Heart left ventricle (tissue), 13 donors: ENCODE results near the gene GALNTL6.
"Not testable (repeated sequence)": the region's sequence is repeated elsewhere in the genome, so short reads cannot be mapped to it uniquely, and the experiment has no call there.

Source experiments
- CTCF ChIP-seq, 12 donors: fragments of 200-600 bp; sonication (generic) in 4 of 12; IDR thresholded peaks; one replicate each; pipeline versions ENCODE4 v1.5.0 to v1.8.0; 2018 to 2022; ENCODE audit warnings: antibody characterized with exemption in 12 of 12, mild to moderate bottlenecking in 5 of 12
- POLR2A ChIP-seq, 2 donors: fragments of 450-650 bp; IDR thresholded peaks; one replicate each; pipeline ENCODE4 v1.6.1; 2017; ENCODE audit warnings: antibody characterized with exemption in 2 of 2, mild to moderate bottlenecking in 2 of 2, moderate library complexity in 2 of 2
- donor health status: ischemic (EF 13 %, LVEDD 7.1; RV severe dilation, severe dysfunction).
- donor health status: DM: no; HTN: yes; CAD: no.
- donor health status: DM: no; HTN: no; CAD: no.
- donor health status: ischemic (EF 25% LVEDD 6.9; RV normal size, moderate dysfunction).
- donor health status: ischemic (EF 25% LVEDD 5.7; RV mildly dilated, moderate dysfunction).
- donor health status: ischemic (EF 35%, LVEDD 5.7; RV mildly dilated, moderate dysfunction).
- donor health status: nonischemic (EF 11% LVEDD 7.7; RV severe dilation, severe dysfunction).
- donor health status: DM: yes; HTN: yes; CAD: no.
- donor health status: PGD.
- donor health status: ischemic (EF 29% LVEDD 5.4; RV normal size, mild dysfunction).
- donor health status: nonischemic (EF 23%, LVEDD 6.1; RV moderate dilation, normal function).

- TF ChIP-seq CTCF, POLR2A (IDR thresholded peaks at IDR 0.05): not testable (repeated sequence)
These were observed 615.8 kb downstream of the GALNTL6 start for GRCh38 chr4:172428979-172429378.
